ENCODE results near the gene PRSS3. TPM values are rescaled to one million over a fixed set of nuclear protein-coding genes. Genes with fewer than 3 reads are reported as not detected.
A peak's percentile ranks its signal among the peaks of the same experiment; 100 is the strongest.

Gene PRSS3
- total RNA-seq, 2 donors from 2014 or later = not detected

GRCh38 chr9:33818167-33818846 lies 22.9 kb downstream of the PRSS3 start:
- Histone ChIP-seq H3K36me3 (ENCODE audit: control insufficient read depth, insufficient read depth, low read length) (no peaks in the 10 kb centered on the region), H3K9me3 (ENCODE audit: control insufficient read depth, low read length) (no peaks in the 10 kb centered on the region), H3K4me1 (ENCODE audit: control insufficient read depth, insufficient read depth, low read length) (peaks cover 6% of the 10 kb centered on the region), H3K4me3 (ENCODE audit: low read length) (peak overlapping the region; percentile 100), H3K27ac (ENCODE audit: low read depth, low read length) (peak overlapping the region; percentile 97), H3K27me3 (ENCODE audit: control insufficient read depth, insufficient read depth, low read length, poor library complexity, severe bottlenecking) (no peaks in the 10 kb centered on the region), H3K9ac (ENCODE audit: extremely low read depth, low read length, poor library complexity, severe bottlenecking) (peak overlapping the region; percentile 92)
- no peak for TF ChIP-seq CTCF (conservative IDR thresholded peaks at IDR 0.05)
- DNase-seq = no peak
- WGBS, 2 experiments (ENCODE audit: insufficient coverage in 1 of 2, insufficient read length in 1 of 2) = 0 to 1% methylated on average over 6 to 16 of the region's 18 CpGs
- H3K9me3 Mint-ChIP-seq = no peaks in the 10 kb centered on the region
- no peaks in the 10 kb centered on the region for H3K27me3 Mint-ChIP-seq (ENCODE audit: insufficient read depth)
- H3K36me3 Mint-ChIP-seq (ENCODE audit: low read depth) = peaks cover 2% of the 10 kb centered on the region
- H3K27ac Mint-ChIP-seq = peak overlapping the region; percentile 89
- H3K4me1 Mint-ChIP-seq = peaks cover 21% of the 10 kb centered on the region
- H3K4me3 Mint-ChIP-seq = peak overlapping the region; percentile 82

- no peaks in the 10 kb centered on the region for H3K27me3 ChIP-seq (ENCODE audit: control insufficient read depth, insufficient read depth, low read length, poor library complexity, severe bottlenecking)
- Mint-ChIP-seq H3K9me3 (no peaks in the 10 kb centered on the region), H3K27ac (peak overlapping the region; percentile 89), H3K4me1 (peaks cover 21% of the 10 kb centered on the region), H3K27me3 (ENCODE audit: insufficient read depth) (no peaks in the 10 kb centered on the region), H3K4me3 (peak overlapping the region; percentile 82), H3K36me3 (ENCODE audit: low read depth) (peaks cover 7% of the 10 kb centered on the region)
- TF ChIP-seq CTCF (conservative IDR thresholded peaks at IDR 0.05) = no peak
- DNase-seq = no peak
- peaks cover 6% of the 10 kb centered on the region for H3K4me1 ChIP-seq (ENCODE audit: control insufficient read depth, insufficient read depth, low read length)
- no peaks in the 10 kb centered on the region for H3K9me3 ChIP-seq (ENCODE audit: control insufficient read depth, low read length)
- no peak overlapping the region for H3K27ac ChIP-seq (ENCODE audit: low read depth, low read length)
- WGBS, 2 experiments (ENCODE audit: insufficient coverage in 1 of 2, insufficient read length in 1 of 2) = 10 to 44% methylated on average over 2 to 4 of the region's 4 CpGs
- H3K4me3 ChIP-seq (ENCODE audit: low read length) = peak overlapping the region; percentile 100
- peak overlapping the region; percentile 92 for H3K9ac ChIP-seq (ENCODE audit: extremely low read depth, low read length, poor library complexity, severe bottlenecking)
- no peaks in the 10 kb centered on the region for H3K36me3 ChIP-seq (ENCODE audit: control insufficient read depth, insufficient read depth, low read length)
These were observed 23.6 kb downstream of the PRSS3 start for GRCh38 chr9:33818847-33819500.

- Histone ChIP-seq H3K36me3 (ENCODE audit: control insufficient read depth, insufficient read depth, low read length) (peaks cover 5% of the 10 kb centered on the region), H3K27me3 (ENCODE audit: control insufficient read depth, insufficient read depth, low read length, poor library complexity, severe bottlenecking) (no peaks in the 10 kb centered on the region), H3K9me3 (ENCODE audit: control insufficient read depth, low read length) (no peaks in the 10 kb centered on the region), H3K4me3 (ENCODE audit: low read length) (peak overlapping the region; percentile 100), H3K4me1 (ENCODE audit: control insufficient read depth, insufficient read depth, low read length) (peaks cover 6% of the 10 kb centered on the region), H3K9ac (ENCODE audit: extremely low read depth, low read length, poor library complexity, severe bottlenecking) (peak overlapping the region; percentile 31), H3K27ac (ENCODE audit: low read depth, low read length) (no peak overlapping the region)
- H3K27ac Mint-ChIP-seq = no peak overlapping the region
- peaks cover 21% of the 10 kb centered on the region for H3K4me1 Mint-ChIP-seq
- 80 to 84% methylated on average over 3 to 4 of the region's 4 CpGs for WGBS, 2 experiments (ENCODE audit: insufficient coverage in 1 of 2, insufficient read length in 1 of 2)
- DNase-seq = no peak
- no peaks in the 10 kb centered on the region for H3K9me3 Mint-ChIP-seq
- no peak for TF ChIP-seq CTCF (conservative IDR thresholded peaks at IDR 0.05)
- no peaks in the 10 kb centered on the region for H3K27me3 Mint-ChIP-seq (ENCODE audit: insufficient read depth)
- peaks cover 13% of the 10 kb centered on the region for H3K36me3 Mint-ChIP-seq (ENCODE audit: low read depth)
- H3K4me3 Mint-ChIP-seq = peak overlapping the region; percentile 82
These were observed 24.9 kb downstream of the PRSS3 start for GRCh38 chr9:33820231-33820745.
